HG03460 (cell line): ENCODE measurements around the gene ALDOC.
A peak's percentile ranks its signal among the peaks of the same experiment; 100 is the strongest.

Experiments
- ATAC-seq: cut with Tn5 transposase; IDR thresholded peaks from one replicate; pipeline ENCODE4 v1.9.1; 2021; ENCODE audit not compliant: unreplicated experiment

Gene ALDOC

GRCh38 chr17:28553000-28553505 is 23.6 kb downstream of the ALDOC start:
- ATAC-seq, result no peak

- peak; percentile 44 for ATAC-seq
These were observed 24.3 kb downstream of the ALDOC start, which contains the start of gene UNC119 for GRCh38 chr17:28552176-28552999. Gene UNC119 (minus strand): TSS chr17:28552624. CDS start chr17:28552557, 67 bp downstream.

- no peak for ATAC-seq
These were observed 25.1 kb downstream of the ALDOC start for GRCh38 chr17:28551421-28552175.

- no peak for ATAC-seq
These were observed 25.8 kb downstream of the ALDOC start for GRCh38 chr17:28550858-28551257.

DNA sequence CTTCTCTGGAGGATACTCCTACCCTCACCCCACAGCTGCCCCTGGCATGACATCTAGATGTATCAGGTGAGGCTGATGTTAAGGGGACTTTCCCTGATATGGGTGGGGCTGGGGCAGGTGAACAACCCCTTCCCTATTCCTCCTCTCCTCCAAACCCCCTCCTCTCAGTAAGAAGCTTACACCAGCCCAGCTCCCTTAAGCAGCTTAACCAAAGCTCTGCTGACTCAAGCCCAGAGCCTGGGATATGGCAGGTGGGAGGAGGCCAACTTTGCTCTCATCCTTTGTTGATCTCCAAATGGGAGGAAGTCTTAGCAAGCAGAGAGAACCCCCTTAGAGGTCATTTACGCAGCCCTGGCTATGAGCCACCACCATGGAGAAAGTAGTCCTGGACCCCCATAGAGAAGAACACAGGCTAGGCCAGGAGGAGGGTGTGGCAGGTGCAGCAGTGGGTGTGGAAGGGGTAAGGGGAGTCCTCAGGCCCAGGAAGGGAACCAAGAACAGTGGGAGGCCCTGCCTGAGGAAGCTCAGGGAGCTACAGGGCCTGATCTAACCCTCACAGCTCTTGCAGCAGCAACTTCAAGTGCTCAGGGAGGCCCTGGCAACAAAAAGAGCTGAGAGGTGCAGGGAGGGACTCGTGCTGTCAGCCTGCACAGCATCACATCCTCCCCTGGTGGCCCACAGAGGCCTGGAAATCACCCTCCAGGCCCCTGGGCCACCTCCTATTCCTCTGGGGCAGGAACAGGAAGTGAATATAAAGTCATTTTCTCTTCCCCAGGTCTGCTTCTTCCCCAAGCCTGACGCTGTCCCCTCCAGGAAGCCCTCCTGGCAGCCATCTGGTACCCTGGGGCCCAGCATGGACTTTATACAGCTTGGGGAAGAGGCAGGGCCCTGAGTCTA is 27.2 kb downstream of the ALDOC start:
- peak; percentile 45 for ATAC-seq

DNA sequence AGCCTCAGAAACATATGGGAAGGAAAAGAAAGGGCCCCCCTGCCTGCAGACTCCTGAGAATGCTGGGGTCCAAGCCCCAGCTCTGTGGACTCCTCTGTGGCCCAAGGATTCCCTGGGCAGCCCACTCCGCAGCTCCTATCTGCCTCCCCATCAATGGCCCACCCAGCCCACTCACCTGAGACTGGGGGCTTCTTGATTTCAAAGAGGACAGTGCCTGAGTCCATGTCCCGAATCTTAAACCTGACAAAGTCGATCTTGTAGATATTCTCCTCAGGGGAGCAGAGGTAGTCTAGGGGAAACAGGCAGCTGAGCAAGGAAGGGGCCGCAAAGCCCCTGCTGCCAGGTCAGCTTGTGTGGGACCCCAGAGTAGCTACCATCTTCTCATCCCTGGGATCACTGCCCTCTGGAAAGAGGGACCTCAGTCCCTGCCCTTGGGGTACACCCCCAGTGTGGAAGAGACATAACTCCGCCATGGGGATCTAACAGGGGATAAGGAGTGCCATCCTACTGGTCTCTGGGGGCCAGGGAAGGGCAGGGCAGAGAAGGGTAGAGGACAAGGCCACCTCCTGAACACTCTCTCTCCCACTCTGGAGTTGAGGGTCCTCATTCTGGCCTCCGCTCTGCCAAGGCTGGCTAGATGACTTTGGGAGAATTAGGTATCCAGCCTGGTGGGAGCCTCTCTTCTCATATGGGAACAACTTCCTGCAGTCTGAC is 28.1 kb downstream of the ALDOC start:
- no peak for ATAC-seq

GRCh38 chr17:28547623-28548416 is 28.9 kb downstream of the ALDOC start:
- peak; percentile 36 for ATAC-seq

DNA sequence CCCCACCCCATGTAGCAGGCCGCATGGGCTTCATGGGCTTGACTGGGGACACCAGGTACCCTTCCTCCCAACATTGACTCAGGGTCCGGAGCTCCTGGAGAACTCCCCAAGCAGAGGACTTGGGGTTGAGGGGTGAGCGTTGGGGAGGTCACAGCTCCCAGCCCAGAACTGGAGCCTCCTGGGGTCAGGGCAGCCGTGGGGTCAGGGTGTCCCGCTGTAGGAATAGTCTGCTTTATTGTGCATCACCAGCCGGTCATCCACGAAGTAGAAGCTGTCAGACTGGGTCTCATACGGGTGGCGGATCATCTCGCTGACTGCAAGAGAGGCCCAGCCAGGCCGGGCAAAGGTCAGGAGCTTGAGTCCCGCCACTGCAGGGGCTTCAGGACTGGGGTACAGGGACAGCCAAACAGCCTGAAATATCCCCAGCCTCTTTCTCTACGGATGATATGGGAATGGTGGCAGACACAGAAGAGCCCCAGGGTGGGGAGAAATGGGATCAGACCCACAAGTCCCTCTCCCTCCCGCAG is 29.5 kb downstream of the ALDOC start:
- no peak for ATAC-seq

- ATAC-seq, result no peak
These were observed 30.8 kb downstream of the ALDOC start for GRCh38 chr17:28545787-28546415.

GRCh38 chr17:28545141-28545503 is 31.6 kb downstream of the ALDOC start:
- ATAC-seq, result no peak

GRCh38 chr17:28544402-28545140 is 32.1 kb downstream of the ALDOC start:
- ATAC-seq, result no peak

GRCh38 chr17:28541439-28541838 is 35.3 kb downstream of the ALDOC start:
- no peak for ATAC-seq

GRCh38 chr17:28540231-28540630 is 36.5 kb downstream of the ALDOC start:
- ATAC-seq, result no peak

- no peak for ATAC-seq
These were observed 38.3 kb downstream of the ALDOC start for GRCh38 chr17:28538296-28538895.

DNA sequence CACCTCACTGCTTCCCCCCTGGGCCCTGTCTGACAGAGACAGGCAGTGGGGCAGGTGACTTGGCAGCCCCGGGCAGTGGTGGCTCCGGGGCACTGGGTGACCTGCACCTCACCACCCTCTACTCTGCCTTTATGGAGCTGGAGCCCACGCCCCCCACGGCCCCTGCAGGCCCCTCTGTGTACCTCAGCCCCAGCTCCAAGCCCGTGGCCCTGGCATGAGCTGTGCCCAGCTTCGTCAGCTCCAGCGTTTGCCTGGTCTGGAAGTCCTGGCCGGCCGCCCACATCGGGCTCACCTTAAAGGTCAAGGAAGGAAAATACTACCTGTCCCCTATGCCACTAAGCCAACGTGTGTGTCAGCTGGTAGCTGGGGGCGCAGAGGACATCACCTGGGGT is 39.5 kb downstream of the ALDOC start:
- ATAC-seq, result no peak

DNA sequence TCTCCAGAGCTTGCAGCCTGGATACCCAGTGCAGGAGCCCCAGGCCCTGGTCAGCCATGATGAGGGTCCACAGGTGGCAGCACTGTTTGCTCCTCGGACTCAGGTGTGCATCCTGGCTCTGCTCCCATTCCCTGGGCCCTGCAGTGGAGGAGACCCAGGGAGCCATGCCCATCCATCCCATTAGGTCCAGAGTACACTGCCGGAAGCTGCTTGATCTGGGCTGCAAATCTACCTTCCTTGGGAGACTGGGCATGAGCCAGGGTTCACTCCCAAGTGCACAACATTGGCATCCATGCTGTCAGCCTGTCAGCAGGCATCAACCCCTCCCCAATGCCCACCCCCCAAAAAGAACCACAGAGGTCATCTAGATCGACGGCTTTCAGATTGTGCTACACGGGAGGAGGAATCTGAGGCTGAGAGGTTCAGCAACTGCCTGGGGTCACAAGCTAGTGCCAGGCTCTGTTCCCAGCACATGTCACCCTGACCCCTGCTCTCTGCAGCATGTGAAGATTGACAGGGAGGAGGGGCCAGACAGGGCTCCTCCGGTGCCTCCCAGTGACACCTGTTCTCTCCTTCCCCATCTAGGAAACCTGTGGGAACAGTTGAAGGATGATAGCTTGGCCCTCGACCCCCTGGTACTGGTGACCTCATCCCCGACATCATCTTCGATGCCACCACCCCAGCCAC is 40.0 kb downstream of the ALDOC start:
- ATAC-seq, result no peak

DNA sequence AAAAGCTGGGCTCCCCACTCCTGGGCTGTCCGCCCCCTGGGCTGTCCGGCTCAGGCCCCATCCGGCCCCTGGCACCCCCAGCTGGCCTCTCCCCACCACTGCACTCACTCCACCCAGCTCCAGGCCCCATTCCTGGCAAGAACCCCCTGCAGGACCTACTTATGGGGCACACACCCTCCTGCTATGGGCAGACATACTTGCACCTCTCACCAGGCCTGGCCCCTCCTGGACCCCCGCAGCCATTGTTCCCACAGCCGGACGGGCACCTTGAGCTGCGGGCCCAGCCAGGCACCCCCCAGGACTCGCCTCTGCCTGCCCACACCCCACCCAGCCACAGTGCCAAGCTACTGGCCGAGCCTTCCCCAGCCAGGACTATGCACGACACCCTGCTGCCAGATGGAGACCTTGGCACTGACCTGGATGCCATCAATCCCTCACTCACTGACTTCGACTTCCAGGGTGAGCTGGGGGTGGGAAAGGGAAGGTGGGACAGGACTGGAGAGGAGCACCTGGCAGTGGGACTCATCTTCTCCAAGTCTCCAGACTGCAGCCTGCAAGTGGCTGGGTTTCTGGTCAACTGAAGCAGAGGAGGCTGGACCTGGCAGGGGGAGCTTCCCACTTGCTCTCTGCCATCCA is 41.8 kb downstream of the ALDOC start:
- no peak for ATAC-seq
